Activated CD8-positive, alpha-beta memory T cell treated with anti-CD3 and anti-CD28 coated beads, Interleukin-2, amount 50 U/mL, for 24 hours (primary cell): Measurements from ENCODE around the gene ARSJ.

ENCODE experiments used
- DNase-seq: peaks from one replicate; pipeline ENCODE4 v3.0.0-alpha.2; 2020; ENCODE audit errors: extremely low read depth

The ARSJ gene

GRCh38 chr4:113987382-113987941, 8.0 kb upstream of the ARSJ start:
- DNase-seq = no peak

GRCh38 chr4:113982181-113982580, 2.7 kb upstream of the ARSJ start:
- no peak for DNase-seq

GRCh38 chr4:113981591-113981990, 2.1 kb upstream of the ARSJ start:
- DNase-seq = no peak

GRCh38 chr4:113979905-113980615, 613 bp upstream of the ARSJ start:
- DNase-seq = no peak

GRCh38 chr4:113978561-113979147, 793 bp downstream of the ARSJ start:
- DNase-seq = no peak

- DNase-seq = no peak
Measured at GRCh38 chr4:113978105-113978504, 1.3 kb downstream of the ARSJ start.

- no peak for DNase-seq
Measured at GRCh38 chr4:113977526-113977855, 2.0 kb downstream of the ARSJ start.

GRCh38 chr4:113976741-113977525, 2.5 kb downstream of the ARSJ start:
- no peak for DNase-seq

- no peak for DNase-seq
Measured at GRCh38 chr4:113975578-113975977, 3.9 kb downstream of the ARSJ start.

- DNase-seq = no peak
Measured at GRCh38 chr4:113974467-113974866, 5.0 kb downstream of the ARSJ start.

GRCh38 chr4:113973345-113973744, 6.1 kb downstream of the ARSJ start:
- DNase-seq = no peak

- DNase-seq = no peak
Measured at GRCh38 chr4:113972781-113973180, 6.7 kb downstream of the ARSJ start.

- DNase-seq = no peak
Measured at GRCh38 chr4:113971706-113972360, 7.6 kb downstream of the ARSJ start.

- no peak for DNase-seq
Measured at GRCh38 chr4:113969709-113970334, 9.6 kb downstream of the ARSJ start.

- no peak for DNase-seq
Measured at GRCh38 chr4:113968473-113968872, 11.0 kb downstream of the ARSJ start.

- no peak for DNase-seq
Measured at GRCh38 chr4:113967687-113968086, 11.8 kb downstream of the ARSJ start.

GRCh38 chr4:113962719-113963265, 16.7 kb downstream of the ARSJ start:
- DNase-seq = no peak

GRCh38 chr4:113962016-113962347, 17.5 kb downstream of the ARSJ start:
- no peak for DNase-seq

- DNase-seq = no peak
Measured at GRCh38 chr4:113960684-113961321, 18.6 kb downstream of the ARSJ start.

GRCh38 chr4:113959539-113959937, 19.9 kb downstream of the ARSJ start:
- no peak for DNase-seq
